Fibroblast of the conjunctiva (primary cell): ENCODE results near the gene SMIM38.

Experiments used
- DNase-seq: peaks from one replicate; pipeline ENCODE4 v3.0.0-alpha.2; 2010; ENCODE audit warnings: low read depth

SMIM38 gene

GRCh38 chr11:69159150-69159852, 3.6 kb downstream of the SMIM38 start:
- DNase-seq: no peak

GRCh38 chr11:69160296-69161116, 4.8 kb downstream of the SMIM38 start:
- no peak for DNase-seq

GRCh38 chr11:69161117-69161407, 5.3 kb downstream of the SMIM38 start:
- DNase-seq: no peak

- no peak for DNase-seq
These were observed 6.8 kb downstream of the SMIM38 start for GRCh38 chr11:69162505-69162904.

- no peak for DNase-seq
These were observed 8.1 kb downstream of the SMIM38 start for GRCh38 chr11:69163842-69164241.

GRCh38 chr11:69164824-69165223, 9.1 kb downstream of the SMIM38 start:
- no peak for DNase-seq

GRCh38 chr11:69165775-69166174, 10.0 kb downstream of the SMIM38 start:
- DNase-seq: no peak

GRCh38 chr11:69166218-69167115, 10.7 kb downstream of the SMIM38 start:
- DNase-seq: peak; percentile 58

GRCh38 chr11:69167130-69167915, 11.6 kb downstream of the SMIM38 start:
- no peak for DNase-seq

GRCh38 chr11:69167916-69168691, 12.4 kb downstream of the SMIM38 start:
- DNase-seq: no peak

- DNase-seq: no peak
These were observed 13.7 kb downstream of the SMIM38 start for GRCh38 chr11:69169479-69169878.

GRCh38 chr11:69170704-69171103, 15.0 kb downstream of the SMIM38 start:
- no peak for DNase-seq

- no peak for DNase-seq
These were observed 15.9 kb downstream of the SMIM38 start for GRCh38 chr11:69171476-69172240.

GRCh38 chr11:69172674-69173073, 16.9 kb downstream of the SMIM38 start:
- DNase-seq: no peak

GRCh38 chr11:69173331-69173730, 17.6 kb downstream of the SMIM38 start:
- no peak for DNase-seq

- no peak for DNase-seq
These were observed 18.3 kb downstream of the SMIM38 start for GRCh38 chr11:69173925-69174581.

- no peak for DNase-seq
These were observed 19.1 kb downstream of the SMIM38 start for GRCh38 chr11:69174841-69175240.

GRCh38 chr11:69178819-69179482, 23.2 kb downstream of the SMIM38 start:
- no peak for DNase-seq

- DNase-seq: no peak
These were observed 24.5 kb downstream of the SMIM38 start for GRCh38 chr11:69180226-69180625.
